Measurements from ENCODE around the gene TGFB3.

The TGFB3 gene

DNA sequence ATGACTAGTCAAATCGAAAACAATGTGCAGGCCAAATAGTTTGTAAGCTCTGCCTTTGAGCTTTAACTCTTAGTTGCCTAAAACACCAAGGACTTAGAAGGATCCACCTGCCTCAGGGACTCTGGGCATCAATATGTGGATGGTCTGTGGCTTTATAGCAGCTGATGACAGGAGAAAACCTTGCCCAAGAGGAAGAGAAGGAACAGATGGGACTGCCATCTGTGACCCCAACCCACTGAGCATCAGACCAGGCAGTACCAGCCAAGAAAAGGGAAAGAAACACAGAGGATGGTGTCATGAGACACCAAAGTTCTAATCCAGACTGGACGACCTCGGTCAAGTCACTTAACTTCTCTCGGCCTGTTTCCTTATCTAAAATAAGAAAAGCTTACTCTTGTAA lies 12.7 kb downstream of the TGFB3 start:
- DNase-seq (ENCODE audit: low read depth, low spot score), result no peak
- TF ChIP-seq CTCF (IDR thresholded peaks at IDR 0.05; ENCODE audit: low read depth, low read length), result no peak
- in situ Hi-C loops (cut with HindIII; ENCODE audit: low sequenced_read_pairs), result no loop called here
- H3K4me3 ChIP-seq (ENCODE audit: low read depth, low read length), result no peak overlapping the region

GRCh38 chr14:75968456-75968855 lies 13.3 kb downstream of the TGFB3 start:
- DNase-seq (ENCODE audit: low read depth, low spot score), result no peak
- in situ Hi-C loops (cut with HindIII; ENCODE audit: low sequenced_read_pairs), result no loop called here
- no peak for TF ChIP-seq CTCF (IDR thresholded peaks at IDR 0.05; ENCODE audit: low read depth, low read length)
- no peak overlapping the region for H3K4me3 ChIP-seq (ENCODE audit: low read depth, low read length)

DNA sequence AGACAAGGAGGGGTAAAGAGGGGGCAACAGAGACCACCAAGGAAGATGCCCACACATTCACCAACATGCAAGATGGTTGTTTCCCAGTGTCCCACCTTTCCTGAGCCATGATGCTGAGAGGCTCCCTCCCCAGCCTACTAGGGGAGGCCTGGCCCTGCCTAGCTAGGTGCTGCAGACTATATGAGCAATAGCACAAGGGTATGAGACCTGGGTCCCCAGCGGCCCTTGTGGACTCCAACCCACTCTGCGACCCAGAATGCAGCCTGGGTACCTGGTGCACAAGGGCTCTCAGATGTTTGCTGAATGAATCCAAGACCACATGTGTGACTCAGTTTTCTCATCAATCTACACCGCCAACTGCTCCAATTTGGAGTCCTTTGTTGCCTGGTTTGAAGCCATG lies 13.9 kb downstream of the TGFB3 start:
- no peak for TF ChIP-seq CTCF (IDR thresholded peaks at IDR 0.05; ENCODE audit: low read depth, low read length)
- H3K4me3 ChIP-seq (ENCODE audit: low read depth, low read length), result no peak overlapping the region
- no peak for DNase-seq (ENCODE audit: low read depth, low spot score)
- in situ Hi-C loops (cut with HindIII; ENCODE audit: low sequenced_read_pairs), result no loop called here

- in situ Hi-C loops (cut with HindIII; ENCODE audit: low sequenced_read_pairs), result no loop called here
- no peak for TF ChIP-seq CTCF (IDR thresholded peaks at IDR 0.05; ENCODE audit: low read depth, low read length)
- DNase-seq (ENCODE audit: low read depth, low spot score), result no peak
- no peak overlapping the region for H3K4me3 ChIP-seq (ENCODE audit: low read depth, low read length)
These were observed 20.1 kb downstream of the TGFB3 start for GRCh38 chr14:75961662-75962061.

DNA sequence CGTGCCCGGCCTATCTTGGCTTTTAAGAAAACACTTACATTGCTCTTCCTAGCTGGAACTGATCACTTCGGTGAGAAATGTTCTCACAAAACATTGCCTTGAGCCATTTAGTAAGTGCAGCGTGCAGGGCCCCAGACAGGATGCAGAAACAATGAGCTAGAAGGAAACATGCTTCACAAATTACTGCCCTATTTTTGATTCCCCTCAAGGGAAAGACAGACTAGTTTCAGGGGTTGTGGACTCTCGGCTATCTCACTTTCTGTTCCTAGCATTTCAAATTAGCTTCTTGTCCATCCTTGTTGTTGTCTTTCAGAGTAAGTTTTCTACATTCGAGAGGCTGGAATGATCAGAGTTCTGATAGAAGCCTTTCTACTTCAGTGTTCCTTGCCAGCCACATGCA lies 21.6 kb downstream of the TGFB3 start:
- in situ Hi-C loops (cut with HindIII; ENCODE audit: low sequenced_read_pairs), result no loop called here
- no peak for DNase-seq (ENCODE audit: low read depth, low spot score)
- TF ChIP-seq CTCF (IDR thresholded peaks at IDR 0.05; ENCODE audit: low read depth, low read length), result no peak
- H3K4me3 ChIP-seq (ENCODE audit: low read depth, low read length), result no peak overlapping the region

DNA sequence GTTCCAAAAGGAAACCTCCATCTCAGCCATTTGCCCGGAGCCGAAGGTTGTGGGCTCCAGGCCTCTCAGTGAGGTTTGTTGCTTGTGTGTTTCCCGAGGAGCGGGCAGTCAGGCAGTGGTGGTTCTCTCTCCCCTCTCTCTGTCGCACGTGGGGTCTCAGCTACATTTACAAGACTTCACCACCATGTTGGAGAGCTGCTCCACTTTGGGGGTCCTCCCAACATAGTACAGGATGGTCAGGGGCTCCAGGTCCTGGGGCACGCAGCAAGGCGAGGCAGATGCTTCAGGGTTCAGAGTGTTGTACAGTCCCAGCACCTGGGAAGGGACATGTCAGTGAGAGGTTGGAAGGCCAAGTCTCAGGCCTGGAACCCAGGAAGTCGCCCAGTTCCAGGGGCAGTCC lies 22.8 kb downstream of the TGFB3 start:
- no peak for TF ChIP-seq CTCF (IDR thresholded peaks at IDR 0.05; ENCODE audit: low read depth, low read length)
- in situ Hi-C loops (cut with HindIII; ENCODE audit: low sequenced_read_pairs), result no loop called here
- no peak overlapping the region for H3K4me3 ChIP-seq (ENCODE audit: low read depth, low read length)
- no peak for DNase-seq (ENCODE audit: low read depth, low spot score)

DNA sequence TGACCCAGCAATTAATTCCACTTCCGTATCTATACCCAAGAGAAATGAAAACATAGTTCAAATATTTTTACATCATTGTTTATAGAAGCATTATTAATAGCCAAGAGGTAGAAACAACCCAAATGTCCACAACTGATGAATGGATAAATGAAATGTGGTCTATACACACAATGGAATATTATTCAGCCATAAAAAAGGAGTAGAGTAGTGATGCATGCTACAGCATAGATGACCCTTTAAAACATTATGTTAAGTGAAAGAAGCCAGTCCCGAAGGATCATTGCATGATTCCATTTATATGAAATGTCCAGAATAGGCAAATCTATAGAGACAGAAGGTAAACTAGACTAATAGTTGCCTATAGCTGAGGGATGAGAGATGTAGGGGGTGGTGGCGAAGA lies 29.3 kb downstream of the TGFB3 start:
- no peak for TF ChIP-seq CTCF (IDR thresholded peaks at IDR 0.05; ENCODE audit: low read depth, low read length)
- DNase-seq (ENCODE audit: low read depth, low spot score), result no peak
- in situ Hi-C loops (cut with HindIII; ENCODE audit: low sequenced_read_pairs), result no loop called here
- no peak overlapping the region for H3K4me3 ChIP-seq (ENCODE audit: low read depth, low read length)

Data from astrocyte of the spinal cord (primary cell).